GM23338 (cell line): ENCODE results near the gene PIM2.

Experiments
- CREB1 ChIP-seq: fragments of 250-450 bp; sonication (Bioruptor Pico); IDR thresholded peaks from 2 replicates; pipeline ENCODE4 v1.5.0; 2020; ENCODE audit warnings: low read depth, mild to moderate bottlenecking, moderate library complexity
- EZH2 ChIP-seq: fragments of 200-600 bp; sonication (generic); IDR thresholded peaks from one replicate; pipeline ENCODE4 v1.8.0; 2017; ENCODE audit warnings: antibody characterized with exemption, mild to moderate bottlenecking, low read depth; ENCODE audit not compliant: unreplicated experiment
- EZH2phosphoT487 ChIP-seq: fragments of 200-600 bp; sonication (generic); IDR thresholded peaks from one replicate; pipeline ENCODE4 v1.8.1; 2018; ENCODE audit warnings: antibody characterized with exemption; ENCODE audit not compliant: unreplicated experiment
- JUNB ChIP-seq: IDR thresholded peaks from one replicate; pipeline ENCODE4 v1.6.1; 2016; ENCODE audit warnings: antibody characterized with exemption; ENCODE audit not compliant: unreplicated experiment
- NANOG ChIP-seq: IDR thresholded peaks from 2 replicates; pipeline ENCODE4 v1.6.1; 2016; ENCODE audit warnings: antibody characterized with exemption, borderline replicate concordance
- POLR2AphosphoS5 ChIP-seq: IDR thresholded peaks from 2 replicates; pipeline ENCODE4 v1.6.1; 2016; ENCODE audit warnings: antibody characterized with exemption, low read depth
- ZNF114 ChIP-seq: fragments of 250-450 bp; sonication (Bioruptor Pico); IDR thresholded peaks from 2 replicates; pipeline ENCODE4 v1.5.0; 2020; ENCODE audit warnings: mild to moderate bottlenecking, moderate library complexity
- ZNF331 ChIP-seq: fragments of 250-450 bp; sonication (Bioruptor Pico); IDR thresholded peaks from 2 replicates; pipeline ENCODE4 v1.5.0; 2020; ENCODE audit warnings: low read depth, mild to moderate bottlenecking, moderate library complexity
- TF ChIP-seq, protein P1 (sequence below), 2 experiments: fragments of 200-600 bp in 1 of 2; sonication (generic) in 1 of 2; conservative IDR thresholded peaks; 2 replicates each; pipeline versions ENCODE4 v1.5.1 to v1.6.1; 2016 to 2017; ENCODE audit warnings: antibody characterized with exemption in 2 of 2, low read depth in 2 of 2, mild to moderate bottlenecking in 2 of 2, moderate library complexity in 1 of 2
- TF ChIP-seq, protein P2 (sequence below): IDR thresholded peaks from one replicate; pipeline ENCODE4 v1.6.1; 2018; ENCODE audit warnings: antibody characterized with exemption; ENCODE audit not compliant: unreplicated experiment
- TF ChIP-seq, protein P3 (sequence below): IDR thresholded peaks from 2 replicates; pipeline ENCODE4 v1.6.1; 2016; ENCODE audit warnings: antibody characterized with exemption

DNA sequence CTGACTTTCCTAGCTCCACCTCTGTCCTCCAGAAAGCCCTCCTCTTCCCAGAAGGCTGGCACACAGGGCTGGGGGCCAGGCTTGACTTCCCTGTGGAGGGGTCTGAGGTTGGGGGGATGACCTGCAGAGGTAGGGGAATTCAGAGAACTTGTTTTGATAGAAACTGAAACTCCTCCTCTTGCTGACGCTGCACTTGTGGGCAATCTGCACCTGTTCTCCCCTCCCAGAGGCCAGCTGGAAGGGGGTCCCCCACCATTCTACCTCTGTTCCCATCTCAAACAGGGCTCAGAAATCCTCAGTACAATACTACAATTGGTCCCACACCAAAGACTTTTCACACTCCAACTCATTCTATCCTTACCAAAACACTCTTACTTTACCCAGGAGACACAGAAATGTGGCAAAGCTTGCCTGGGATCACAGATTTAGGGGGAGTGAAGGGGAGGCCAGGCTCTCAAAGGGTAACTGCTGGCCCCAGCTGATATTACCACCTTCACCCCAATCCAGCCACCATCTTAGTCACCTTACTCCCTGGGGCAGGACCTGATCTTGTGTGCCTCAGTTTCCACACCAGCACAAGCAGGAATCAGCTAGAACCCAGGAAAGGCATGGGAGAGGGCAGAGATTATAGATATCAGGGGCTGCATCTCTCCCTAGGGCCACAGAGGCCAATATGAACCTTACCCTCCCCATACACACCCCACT, 20.0 kb upstream of the PIM2 start:
- TF ChIP-seq, protein P1, sequence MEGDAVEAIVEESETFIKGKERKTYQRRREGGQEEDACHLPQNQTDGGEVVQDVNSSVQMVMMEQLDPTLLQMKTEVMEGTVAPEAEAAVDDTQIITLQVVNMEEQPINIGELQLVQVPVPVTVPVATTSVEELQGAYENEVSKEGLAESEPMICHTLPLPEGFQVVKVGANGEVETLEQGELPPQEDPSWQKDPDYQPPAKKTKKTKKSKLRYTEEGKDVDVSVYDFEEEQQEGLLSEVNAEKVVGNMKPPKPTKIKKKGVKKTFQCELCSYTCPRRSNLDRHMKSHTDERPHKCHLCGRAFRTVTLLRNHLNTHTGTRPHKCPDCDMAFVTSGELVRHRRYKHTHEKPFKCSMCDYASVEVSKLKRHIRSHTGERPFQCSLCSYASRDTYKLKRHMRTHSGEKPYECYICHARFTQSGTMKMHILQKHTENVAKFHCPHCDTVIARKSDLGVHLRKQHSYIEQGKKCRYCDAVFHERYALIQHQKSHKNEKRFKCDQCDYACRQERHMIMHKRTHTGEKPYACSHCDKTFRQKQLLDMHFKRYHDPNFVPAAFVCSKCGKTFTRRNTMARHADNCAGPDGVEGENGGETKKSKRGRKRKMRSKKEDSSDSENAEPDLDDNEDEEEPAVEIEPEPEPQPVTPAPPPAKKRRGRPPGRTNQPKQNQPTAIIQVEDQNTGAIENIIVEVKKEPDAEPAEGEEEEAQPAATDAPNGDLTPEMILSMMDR (conservative IDR thresholded peaks at IDR 0.05; ENCODE audit: low read depth in 2 of 2) = no peak
- TF ChIP-seq EZH2phosphoT487 (no peak), POLR2AphosphoS5 (no peak), EZH2 (no peak), NANOG (no peak), ZNF331 (CRISPR knock-in tag) (no peak), CREB1 (no peak), JUNB (no peak), ZNF114 (CRISPR knock-in tag) (no peak)
- TF ChIP-seq, protein P2, sequence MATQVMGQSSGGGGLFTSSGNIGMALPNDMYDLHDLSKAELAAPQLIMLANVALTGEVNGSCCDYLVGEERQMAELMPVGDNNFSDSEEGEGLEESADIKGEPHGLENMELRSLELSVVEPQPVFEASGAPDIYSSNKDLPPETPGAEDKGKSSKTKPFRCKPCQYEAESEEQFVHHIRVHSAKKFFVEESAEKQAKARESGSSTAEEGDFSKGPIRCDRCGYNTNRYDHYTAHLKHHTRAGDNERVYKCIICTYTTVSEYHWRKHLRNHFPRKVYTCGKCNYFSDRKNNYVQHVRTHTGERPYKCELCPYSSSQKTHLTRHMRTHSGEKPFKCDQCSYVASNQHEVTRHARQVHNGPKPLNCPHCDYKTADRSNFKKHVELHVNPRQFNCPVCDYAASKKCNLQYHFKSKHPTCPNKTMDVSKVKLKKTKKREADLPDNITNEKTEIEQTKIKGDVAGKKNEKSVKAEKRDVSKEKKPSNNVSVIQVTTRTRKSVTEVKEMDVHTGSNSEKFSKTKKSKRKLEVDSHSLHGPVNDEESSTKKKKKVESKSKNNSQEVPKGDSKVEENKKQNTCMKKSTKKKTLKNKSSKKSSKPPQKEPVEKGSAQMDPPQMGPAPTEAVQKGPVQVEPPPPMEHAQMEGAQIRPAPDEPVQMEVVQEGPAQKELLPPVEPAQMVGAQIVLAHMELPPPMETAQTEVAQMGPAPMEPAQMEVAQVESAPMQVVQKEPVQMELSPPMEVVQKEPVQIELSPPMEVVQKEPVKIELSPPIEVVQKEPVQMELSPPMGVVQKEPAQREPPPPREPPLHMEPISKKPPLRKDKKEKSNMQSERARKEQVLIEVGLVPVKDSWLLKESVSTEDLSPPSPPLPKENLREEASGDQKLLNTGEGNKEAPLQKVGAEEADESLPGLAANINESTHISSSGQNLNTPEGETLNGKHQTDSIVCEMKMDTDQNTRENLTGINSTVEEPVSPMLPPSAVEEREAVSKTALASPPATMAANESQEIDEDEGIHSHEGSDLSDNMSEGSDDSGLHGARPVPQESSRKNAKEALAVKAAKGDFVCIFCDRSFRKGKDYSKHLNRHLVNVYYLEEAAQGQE = no peak
- TF ChIP-seq, protein P3, sequence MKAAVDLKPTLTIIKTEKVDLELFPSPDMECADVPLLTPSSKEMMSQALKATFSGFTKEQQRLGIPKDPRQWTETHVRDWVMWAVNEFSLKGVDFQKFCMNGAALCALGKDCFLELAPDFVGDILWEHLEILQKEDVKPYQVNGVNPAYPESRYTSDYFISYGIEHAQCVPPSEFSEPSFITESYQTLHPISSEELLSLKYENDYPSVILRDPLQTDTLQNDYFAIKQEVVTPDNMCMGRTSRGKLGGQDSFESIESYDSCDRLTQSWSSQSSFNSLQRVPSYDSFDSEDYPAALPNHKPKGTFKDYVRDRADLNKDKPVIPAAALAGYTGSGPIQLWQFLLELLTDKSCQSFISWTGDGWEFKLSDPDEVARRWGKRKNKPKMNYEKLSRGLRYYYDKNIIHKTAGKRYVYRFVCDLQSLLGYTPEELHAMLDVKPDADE = no peak
